ENCODE measurements around the gene SERINC5.

DNA sequence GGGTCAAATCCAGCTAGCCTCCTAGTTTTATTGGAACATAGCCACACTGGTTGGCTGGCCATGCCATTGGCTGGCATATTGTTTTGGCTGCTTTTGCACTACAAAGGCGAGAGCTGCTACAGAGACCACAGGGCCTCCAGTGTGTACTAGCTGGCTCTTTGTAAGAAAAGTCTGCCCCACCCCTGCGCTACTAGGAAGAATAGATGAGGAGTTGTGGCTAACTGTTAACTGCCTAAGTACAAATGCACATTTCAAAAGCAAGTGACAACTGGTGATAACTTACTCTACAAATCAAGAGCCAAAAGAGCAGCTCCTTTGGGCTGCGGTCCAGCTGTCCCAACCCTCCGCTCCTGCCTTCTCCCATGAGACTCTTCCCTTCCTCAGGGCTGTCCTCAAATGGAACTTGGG lies 63.9 kb downstream of the SERINC5 start:
- TF ChIP-seq, protein P1, sequence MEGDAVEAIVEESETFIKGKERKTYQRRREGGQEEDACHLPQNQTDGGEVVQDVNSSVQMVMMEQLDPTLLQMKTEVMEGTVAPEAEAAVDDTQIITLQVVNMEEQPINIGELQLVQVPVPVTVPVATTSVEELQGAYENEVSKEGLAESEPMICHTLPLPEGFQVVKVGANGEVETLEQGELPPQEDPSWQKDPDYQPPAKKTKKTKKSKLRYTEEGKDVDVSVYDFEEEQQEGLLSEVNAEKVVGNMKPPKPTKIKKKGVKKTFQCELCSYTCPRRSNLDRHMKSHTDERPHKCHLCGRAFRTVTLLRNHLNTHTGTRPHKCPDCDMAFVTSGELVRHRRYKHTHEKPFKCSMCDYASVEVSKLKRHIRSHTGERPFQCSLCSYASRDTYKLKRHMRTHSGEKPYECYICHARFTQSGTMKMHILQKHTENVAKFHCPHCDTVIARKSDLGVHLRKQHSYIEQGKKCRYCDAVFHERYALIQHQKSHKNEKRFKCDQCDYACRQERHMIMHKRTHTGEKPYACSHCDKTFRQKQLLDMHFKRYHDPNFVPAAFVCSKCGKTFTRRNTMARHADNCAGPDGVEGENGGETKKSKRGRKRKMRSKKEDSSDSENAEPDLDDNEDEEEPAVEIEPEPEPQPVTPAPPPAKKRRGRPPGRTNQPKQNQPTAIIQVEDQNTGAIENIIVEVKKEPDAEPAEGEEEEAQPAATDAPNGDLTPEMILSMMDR (IDR thresholded peaks at IDR 0.05), result no peak
- TF ChIP-seq POLR2A (IDR thresholded peaks at IDR 0.05), result no peak
